HepG2 (cell line): ENCODE measurements around the gene RNU6-8. TPM values are rescaled to one million over a fixed set of nuclear protein-coding genes. Genes with fewer than 3 reads are reported as not detected.

Experiments used
- CBX2 ChIP-seq, 2 experiments: fragments of 200-600 bp in 1 of 2; sonication (generic); formaldehyde crosslinking in 1 of 2; IDR thresholded peaks; 2 replicates each; pipeline versions ENCODE4 v1.7.0 to v1.8.1; 2018 to 2022; ENCODE audit warnings: low read depth in 2 of 2, low read length in 1 of 2, mild to moderate bottlenecking in 1 of 2, missing genetic modification reagents in 1 of 2
- CHCHD3 ChIP-seq: sonication (generic); formaldehyde crosslinking; IDR thresholded peaks from 2 replicates; pipeline ENCODE4 v1.8.0; 2022; ENCODE audit warnings: mild to moderate bottlenecking, missing genetic modification reagents, moderate library complexity
- HIVEP1 ChIP-seq: sonication (generic); formaldehyde crosslinking; IDR thresholded peaks from 2 replicates; pipeline ENCODE4 v1.4.0; 2020; ENCODE audit warnings: mild to moderate bottlenecking, missing genetic modification reagents
- HNF4G ChIP-seq, 2 experiments: sonication (generic) in 1 of 2; formaldehyde crosslinking in 1 of 2; IDR thresholded peaks; 2 replicates each; pipeline versions ENCODE4 v1.4.0 to v1.6.1; 2011 to 2020; ENCODE audit warnings: borderline replicate concordance in 2 of 2, low read depth in 2 of 2, mild to moderate bottlenecking in 2 of 2, low read length in 1 of 2, missing genetic modification reagents in 1 of 2, moderate library complexity in 1 of 2
- NFIC ChIP-seq: IDR thresholded peaks from 2 replicates; pipeline ENCODE4 v1.6.1; 2012; ENCODE audit warnings: mild to moderate bottlenecking, low read length, inconsistent platforms
- SOX5 ChIP-seq: IDR thresholded peaks from 2 replicates; pipeline ENCODE4 v1.6.1; 2016; ENCODE audit warnings: borderline replicate concordance
- SOX6 ChIP-seq, 2 experiments: fragments of 450-650 bp in 1 of 2; sonication (generic) in 1 of 2; formaldehyde crosslinking in 1 of 2; IDR thresholded peaks; 2 replicates each; pipeline versions ENCODE4 v1.4.0 to v1.6.1; 2017 to 2020; ENCODE audit warnings: antibody characterized with exemption in 1 of 2, mild to moderate bottlenecking in 1 of 2, missing genetic modification reagents in 1 of 2
- SUZ12 ChIP-seq: fragments of 150-350 bp; IDR thresholded peaks from 2 replicates; pipeline ENCODE4 v1.6.1; 2014; ENCODE audit warnings: low read depth, low read length
- THAP8 ChIP-seq: sonication (generic); formaldehyde crosslinking; IDR thresholded peaks from 2 replicates; pipeline ENCODE4 v1.5.1; 2020; ENCODE audit warnings: missing genetic modification reagents, mild to moderate bottlenecking, borderline replicate concordance
- ZMYM3 ChIP-seq: sonication (generic); formaldehyde crosslinking; IDR thresholded peaks from 2 replicates; pipeline ENCODE4 v1.5.1; 2020; ENCODE audit warnings: mild to moderate bottlenecking, missing genetic modification reagents
- ZNF205 ChIP-seq: IDR thresholded peaks from 2 replicates; pipeline ENCODE4 v1.6.1; 2018; ENCODE audit warnings: missing biosample characterization, missing genetic modification reagents
- ZNF224 ChIP-seq: sonication (generic); formaldehyde crosslinking; IDR thresholded peaks from 2 replicates; pipeline ENCODE4 v1.5.0; 2020; ENCODE audit warnings: mild to moderate bottlenecking, missing genetic modification reagents
- ZNF317 ChIP-seq: sonication (generic); formaldehyde crosslinking; IDR thresholded peaks from 2 replicates; pipeline ENCODE4 v1.5.0; 2020; ENCODE audit warnings: mild to moderate bottlenecking, missing genetic modification reagents
- ZNF350 ChIP-seq: sonication (generic); formaldehyde crosslinking; IDR thresholded peaks from 2 replicates; pipeline ENCODE4 v1.4.0; 2020; ENCODE audit warnings: mild to moderate bottlenecking, low read depth, missing genetic modification reagents, borderline replicate concordance
- ZNF530 ChIP-seq: sonication (generic); formaldehyde crosslinking; IDR thresholded peaks from 2 replicates; pipeline ENCODE4 v1.5.0; 2020; ENCODE audit warnings: low read depth, mild to moderate bottlenecking, missing genetic modification reagents
- ZNF570 ChIP-seq: sonication (generic); formaldehyde crosslinking; IDR thresholded peaks from 2 replicates; pipeline ENCODE4 v1.4.0; 2020; ENCODE audit warnings: mild to moderate bottlenecking, missing genetic modification reagents, borderline replicate concordance
- ZNF790 ChIP-seq: sonication (generic); formaldehyde crosslinking; IDR thresholded peaks from 2 replicates; pipeline ENCODE4 v1.8.0; 2022; ENCODE audit warnings: missing genetic modification reagents, mild to moderate bottlenecking, borderline replicate concordance
- ZNF83 ChIP-seq: sonication (generic); formaldehyde crosslinking; IDR thresholded peaks from 2 replicates; pipeline ENCODE4 v1.4.0; 2020; ENCODE audit warnings: missing genetic modification reagents, mild to moderate bottlenecking, borderline replicate concordance
- polyA plus RNA-seq, 8 experiments: library from polyadenylated mRNA; depleted of rRNA in 3 of 8; stranded (reverse) in 7 of 8; unstranded in 1 of 8; fragments of >200 nt; fragmentation: Illumina TruSeq in 4 of 8; extraction: Trizol in 4 of 8; gene quantifications; 2 replicates each; pipeline versions ENCODE4 v1.2.1 to v1.2.3, GENCODE V29; 2011 to 2016; ENCODE audit warnings: low read depth in 4 of 8, missing spikeins in 1 of 8, mixed read lengths in 1 of 8; ENCODE audit not compliant: insufficient read depth in 1 of 8
- total RNA-seq, 5 experiments: library from RNA; depleted of rRNA; stranded (reverse); fragments of >200 nt; fragmentation: Illumina TruSeq; extraction: Trizol; gene quantifications; 2 replicates each; pipeline ENCODE4 v1.2.3, GENCODE V29; 2016; ENCODE audit warnings: low read depth in 1 of 5
- TF ChIP-seq, protein P1 (sequence below): sonication (generic); formaldehyde crosslinking; IDR thresholded peaks from 2 replicates; pipeline ENCODE4 v1.4.0; 2020; ENCODE audit warnings: missing genetic modification reagents
- TF ChIP-seq, protein P2 (sequence below): sonication (generic); formaldehyde crosslinking; IDR thresholded peaks from 2 replicates; pipeline ENCODE4 v1.4.0; 2020; ENCODE audit warnings: low read depth, missing genetic modification reagents
- TF ChIP-seq, protein P3 (sequence below): sonication (generic); formaldehyde crosslinking; IDR thresholded peaks from 2 replicates; pipeline ENCODE4 v1.8.1; 2023; ENCODE audit warnings: mild to moderate bottlenecking, moderate library complexity, missing genetic modification reagents
- TF ChIP-seq, protein P4 (sequence below): sonication (generic); formaldehyde crosslinking; IDR thresholded peaks from 2 replicates; pipeline ENCODE4 v1.4.0; 2020; ENCODE audit warnings: mild to moderate bottlenecking, missing genetic modification reagents

Gene RNU6-8
- total and polyA plus RNA-seq, 2 of the 13 experiments (the other 11 are each of a cell fraction or from before 2014, with no cell fraction given) = under 0.01 TPM; not detected in 1

DNA sequence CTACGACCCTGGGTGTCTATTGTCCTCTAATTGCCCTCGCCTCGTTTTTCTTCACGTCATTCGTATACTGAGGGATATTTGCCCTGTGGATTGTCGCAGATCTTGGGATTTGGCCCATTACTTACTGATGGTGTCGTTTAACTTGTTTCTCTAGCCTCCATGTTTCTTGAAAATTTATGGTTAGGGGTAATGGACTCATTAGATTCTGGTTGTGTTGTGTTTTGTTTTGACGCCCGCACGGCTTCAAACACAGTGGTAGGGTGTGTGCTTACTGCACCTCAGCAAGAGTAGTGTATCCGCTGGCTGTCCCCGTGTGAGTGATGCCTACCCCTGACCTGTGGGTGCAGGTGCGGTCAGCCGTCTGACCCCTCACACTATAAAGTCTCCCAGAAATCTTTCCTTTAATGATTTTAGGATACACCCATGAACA is 874 bp upstream of the RNU6-8 start (continued):
- TF ChIP-seq, protein P1, sequence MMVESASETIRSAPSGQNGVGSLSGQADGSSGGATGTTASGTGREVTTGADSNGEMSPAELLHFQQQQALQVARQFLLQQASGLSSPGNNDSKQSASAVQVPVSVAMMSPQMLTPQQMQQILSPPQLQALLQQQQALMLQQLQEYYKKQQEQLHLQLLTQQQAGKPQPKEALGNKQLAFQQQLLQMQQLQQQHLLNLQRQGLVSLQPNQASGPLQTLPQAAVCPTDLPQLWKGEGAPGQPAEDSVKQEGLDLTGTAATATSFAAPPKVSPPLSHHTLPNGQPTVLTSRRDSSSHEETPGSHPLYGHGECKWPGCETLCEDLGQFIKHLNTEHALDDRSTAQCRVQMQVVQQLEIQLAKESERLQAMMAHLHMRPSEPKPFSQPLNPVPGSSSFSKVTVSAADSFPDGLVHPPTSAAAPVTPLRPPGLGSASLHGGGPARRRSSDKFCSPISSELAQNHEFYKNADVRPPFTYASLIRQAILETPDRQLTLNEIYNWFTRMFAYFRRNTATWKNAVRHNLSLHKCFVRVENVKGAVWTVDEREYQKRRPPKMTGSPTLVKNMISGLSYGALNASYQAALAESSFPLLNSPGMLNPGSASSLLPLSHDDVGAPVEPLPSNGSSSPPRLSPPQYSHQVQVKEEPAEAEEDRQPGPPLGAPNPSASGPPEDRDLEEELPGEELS (CRISPR knock-in tag) = no peak
- no peak for TF ChIP-seq SOX5 (CRISPR knock-in tag)
- TF ChIP-seq ZNF224 (CRISPR knock-in tag) = peak; percentile 7; the same call in 1 of the 2 replicates
- TF ChIP-seq CHCHD3 (CRISPR knock-in tag) = no peak
- TF ChIP-seq CBX2 (IDR thresholded peaks at IDR 0.05; ENCODE audit: low read depth, low read length) = no peak
- TF ChIP-seq CBX2 (CRISPR knock-in tag; IDR thresholded peaks at IDR 0.05; ENCODE audit: low read depth) = peak; percentile 76; the same call in 1 of the 2 replicates
- TF ChIP-seq ZNF790 (CRISPR knock-in tag) = no peak
- TF ChIP-seq SOX6 (IDR thresholded peaks at IDR 0.05) = no peak
- TF ChIP-seq SOX6 (CRISPR knock-in tag; IDR thresholded peaks at IDR 0.05) = no peak
- TF ChIP-seq NFIC = no peak
- TF ChIP-seq ZMYM3 (CRISPR knock-in tag) = no peak
- TF ChIP-seq, protein P2, sequence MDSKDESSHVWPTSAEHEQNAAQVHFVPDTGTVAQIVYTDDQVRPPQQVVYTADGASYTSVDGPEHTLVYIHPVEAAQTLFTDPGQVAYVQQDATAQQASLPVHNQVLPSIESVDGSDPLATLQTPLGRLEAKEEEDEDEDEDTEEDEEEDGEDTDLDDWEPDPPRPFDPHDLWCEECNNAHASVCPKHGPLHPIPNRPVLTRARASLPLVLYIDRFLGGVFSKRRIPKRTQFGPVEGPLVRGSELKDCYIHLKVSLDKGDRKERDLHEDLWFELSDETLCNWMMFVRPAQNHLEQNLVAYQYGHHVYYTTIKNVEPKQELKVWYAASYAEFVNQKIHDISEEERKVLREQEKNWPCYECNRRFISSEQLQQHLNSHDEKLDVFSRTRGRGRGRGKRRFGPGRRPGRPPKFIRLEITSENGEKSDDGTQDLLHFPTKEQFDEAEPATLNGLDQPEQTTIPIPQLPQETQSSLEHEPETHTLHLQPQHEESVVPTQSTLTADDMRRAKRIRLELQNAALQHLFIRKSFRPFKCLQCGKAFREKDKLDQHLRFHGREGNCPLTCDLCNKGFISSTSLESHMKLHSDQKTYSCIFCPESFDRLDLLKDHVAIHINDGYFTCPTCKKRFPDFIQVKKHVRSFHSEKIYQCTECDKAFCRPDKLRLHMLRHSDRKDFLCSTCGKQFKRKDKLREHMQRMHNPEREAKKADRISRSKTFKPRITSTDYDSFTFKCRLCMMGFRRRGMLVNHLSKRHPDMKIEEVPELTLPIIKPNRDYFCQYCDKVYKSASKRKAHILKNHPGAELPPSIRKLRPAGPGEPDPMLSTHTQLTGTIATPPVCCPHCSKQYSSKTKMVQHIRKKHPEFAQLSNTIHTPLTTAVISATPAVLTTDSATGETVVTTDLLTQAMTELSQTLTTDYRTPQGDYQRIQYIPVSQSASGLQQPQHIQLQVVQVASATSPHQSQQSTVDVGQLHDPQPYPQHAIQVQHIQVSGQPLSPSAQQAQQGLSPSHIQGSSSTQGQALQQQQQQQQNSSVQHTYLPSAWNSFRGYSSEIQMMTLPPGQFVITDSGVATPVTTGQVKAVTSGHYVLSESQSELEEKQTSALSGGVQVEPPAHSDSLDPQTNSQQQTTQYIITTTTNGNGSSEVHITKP (CRISPR knock-in tag) = no peak
- peak; percentile 47; the same call in 1 of the 2 replicates for TF ChIP-seq HIVEP1 (CRISPR knock-in tag)
- TF ChIP-seq, protein P3, sequence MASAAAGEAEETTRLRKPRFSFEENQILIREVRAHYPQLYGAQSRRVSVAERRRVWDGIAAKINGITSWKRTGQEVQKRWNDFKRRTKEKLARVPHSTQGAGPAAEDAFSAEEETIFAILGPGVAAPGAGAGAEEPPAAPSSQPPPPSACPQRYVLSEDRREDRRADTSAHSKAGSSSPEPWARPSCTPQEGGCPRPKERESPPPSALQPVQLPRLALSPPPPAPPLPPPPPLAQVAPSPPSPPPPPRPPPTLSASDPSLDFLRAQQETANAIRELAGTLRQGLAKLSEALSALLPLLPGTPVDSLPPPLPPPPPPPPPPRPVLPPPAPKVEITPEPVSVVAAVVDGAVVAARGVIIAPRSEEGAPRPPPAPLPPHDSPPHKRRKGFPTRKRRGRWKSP (CRISPR knock-in tag) = no peak
- TF ChIP-seq THAP8 (CRISPR knock-in tag) = peak; percentile 6; the same call in 1 of the 2 replicates
- no peak for TF ChIP-seq ZNF570 (CRISPR knock-in tag)
- TF ChIP-seq ZNF350 (CRISPR knock-in tag) = no peak
- TF ChIP-seq ZNF205 (CRISPR knock-in tag) = no peak
- peak; percentile 75 for TF ChIP-seq ZNF317 (CRISPR knock-in tag)
- no peak for TF ChIP-seq HNF4G (IDR thresholded peaks at IDR 0.05; ENCODE audit: borderline replicate concordance, low read depth, low read length)
- 0 out of 2 replicates have a peak, but pooled peaks have one; percentile 29 for TF ChIP-seq HNF4G (CRISPR knock-in tag; IDR thresholded peaks at IDR 0.05; ENCODE audit: borderline replicate concordance, low read depth)
- no peak; the same call in 1 of the 2 replicates for TF ChIP-seq ZNF83 (CRISPR knock-in tag)
- TF ChIP-seq SUZ12 = no peak
- TF ChIP-seq, protein P4, sequence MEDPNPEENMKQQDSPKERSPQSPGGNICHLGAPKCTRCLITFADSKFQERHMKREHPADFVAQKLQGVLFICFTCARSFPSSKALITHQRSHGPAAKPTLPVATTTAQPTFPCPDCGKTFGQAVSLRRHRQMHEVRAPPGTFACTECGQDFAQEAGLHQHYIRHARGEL (CRISPR knock-in tag) = 0 out of 2 replicates have a peak, but pooled peaks have one; percentile 36
- no peak for TF ChIP-seq ZNF530 (CRISPR knock-in tag)
